GM12878 (cell line): ENCODE data around the gene EXOC3L1. TPM values are rescaled to one million over a fixed set of nuclear protein-coding genes. Genes with fewer than 3 reads are reported as not detected.

ENCODE experiments used
- ATAC-seq: fragments of 200-7000 bp; cut with Tn5 transposase; 3 replicates; pipeline ENCODE4 v1.9.1; 2020; ENCODE audit warnings: mild to moderate bottlenecking, moderate library complexity
- BruUV-seq: library from RNA; stranded (reverse); fragments of 400-500 nt; replicated peaks from 2 replicates; lab custom pipeline; 2021; lab: Mats Ljungman, UMichigan
- CTCF ChIA-PET: fragments of 300-600 bp; sonication (Branson Sonifier 250); formaldehyde crosslinking; extraction: SDS; loops from one replicate; lab custom pipeline; 2021; ENCODE audit warnings: inconsistent platforms; lab: Yijun Ruan, JAX
- POLR2A ChIA-PET: fragments of 350-600 bp; formaldehyde crosslinking; extraction: SDS; loops from one replicate; lab custom pipeline; 2021; ENCODE audit warnings: inconsistent platforms; lab: Charles Lee
- RAD21 ChIA-PET: fragments of 300-600 bp; sonication (Branson Sonifier 250); formaldehyde crosslinking; loops from one replicate; lab custom pipeline; 2023; ENCODE audit warnings: antibody characterized with exemption; ENCODE audit not compliant: unreplicated experiment; lab: Charles Lee
- SMC1A ChIA-PET: fragments of 300-600 bp; sonication (Branson Sonifier 250); formaldehyde crosslinking; loops from one replicate; lab custom pipeline; 2023; ENCODE audit not compliant: unreplicated experiment, uncharacterized antibody; lab: Charles Lee
- DNase-seq: peaks from one replicate; pipeline ENCODE4 v3.0.0-alpha.2; 2011; ENCODE audit warnings: low read depth, low spot score
- FAIRE-seq: peaks from 3 replicates; lab custom pipeline; 2011; peaks lifted over from hg19 to GRCh38; lab: Jason Lieb, UNC
- H2AFZ ChIP-seq: 2 replicates; pipeline ENCODE4 v1.6.0; 2011; ENCODE audit warnings: low read depth, low read length, control low read depth; ENCODE audit not compliant: control insufficient read depth
- H3K27ac ChIP-seq: 2 replicates; pipeline ENCODE4 v1.5.1; 2011; ENCODE audit warnings: control low read depth; ENCODE audit not compliant: control insufficient read depth, insufficient read depth
- H3K27me3 ChIP-seq, 2 experiments: replicated peaks in 1 of 2; 2 replicates each; pipeline versions ENCODE4 v1.6.0 to v1.6.1; 2011; ENCODE audit warnings: low read length in 1 of 2; ENCODE audit not compliant: control insufficient read depth in 2 of 2, insufficient read depth in 2 of 2
- H3K36me3 ChIP-seq, 2 experiments: 2 replicates each; pipeline ENCODE4 v1.5.1; 2011; ENCODE audit warnings: low read length in 1 of 2; ENCODE audit not compliant: control insufficient read depth in 2 of 2, insufficient read depth in 2 of 2
- H3K4me1 ChIP-seq: 2 replicates; pipeline ENCODE4 v1.6.1; 2011; ENCODE audit warnings: mild to moderate bottlenecking, low read length, moderate library complexity, mixed read lengths; ENCODE audit not compliant: control insufficient read depth, insufficient read depth
- H3K4me2 ChIP-seq: 2 replicates; pipeline ENCODE4 v1.6.0; 2011; ENCODE audit warnings: control low read depth; ENCODE audit not compliant: control insufficient read depth, insufficient read depth
- H3K4me3 ChIP-seq: fragments of 200-600 bp; sonication (generic); 2 replicates; pipeline ENCODE4 v1.5.1; 2016
- H3K79me2 ChIP-seq: 2 replicates; pipeline ENCODE4 v1.6.0; 2011; ENCODE audit warnings: low read length; ENCODE audit not compliant: control insufficient read depth, insufficient read depth
- H3K9ac ChIP-seq: 2 replicates; pipeline ENCODE4 v1.8.0; 2011; ENCODE audit warnings: low read length, control low read depth, mixed read lengths; ENCODE audit not compliant: control insufficient read depth, insufficient read depth
- H3K9me3 ChIP-seq: replicated peaks from 3 replicates; pipeline ENCODE4 v1.5.1; 2011; ENCODE audit warnings: mild to moderate bottlenecking, low read length; ENCODE audit not compliant: control insufficient read depth, insufficient read depth
- H4K20me1 ChIP-seq: 2 replicates; pipeline ENCODE4 v1.6.0; 2011; ENCODE audit not compliant: control insufficient read depth, insufficient read depth
- ASH2L ChIP-seq: fragments of 300-600, 200-600 bp; sonication (generic); IDR thresholded peaks from 2 replicates; pipeline ENCODE4 v1.6.1; 2017; ENCODE audit warnings: low read depth, mild to moderate bottlenecking, borderline replicate concordance
- GABPA ChIP-seq: IDR thresholded peaks from 2 replicates; pipeline ENCODE4 v1.6.1; 2014; ENCODE audit warnings: antibody characterized with exemption, low read depth, mild to moderate bottlenecking, inconsistent platforms
- NFYB ChIP-seq: IDR thresholded peaks from 2 replicates; pipeline ENCODE4 v1.6.1; 2011; ENCODE audit warnings: low read depth, mild to moderate bottlenecking, low read length, improper control_type of control experiment, moderate library complexity; ENCODE audit not compliant: insufficient read depth
- PML ChIP-seq: IDR thresholded peaks from 2 replicates; pipeline ENCODE4 v1.6.1; 2012; ENCODE audit warnings: low read length, inconsistent platforms
- POLR2A ChIP-seq: IDR thresholded peaks from 2 replicates; pipeline ENCODE4 v1.6.1; 2011; ENCODE audit warnings: low read depth, mild to moderate bottlenecking, low read length
- POLR2AphosphoS5 ChIP-seq: IDR thresholded peaks from 2 replicates; pipeline ENCODE4 v1.6.1; 2011; ENCODE audit warnings: mild to moderate bottlenecking, low read length, inconsistent platforms
- SMAD1 ChIP-seq: fragments of 450-650 bp; IDR thresholded peaks from 2 replicates; pipeline ENCODE4 v1.6.1; 2018; ENCODE audit warnings: mild to moderate bottlenecking, low read depth; ENCODE audit not compliant: partially characterized antibody
- SPI1 ChIP-seq: IDR thresholded peaks from 2 replicates; pipeline ENCODE4 v1.6.1; 2011; ENCODE audit warnings: low read depth, mild to moderate bottlenecking, low read length, moderate library complexity, borderline replicate concordance; ENCODE audit not compliant: insufficient read depth
- SUPT20H ChIP-seq: IDR thresholded peaks from 2 replicates; pipeline ENCODE4 v1.6.1; 2011; ENCODE audit warnings: low read depth, mild to moderate bottlenecking, low read length, moderate library complexity, borderline replicate concordance; ENCODE audit not compliant: control insufficient read depth
- TBL1XR1 ChIP-seq: IDR thresholded peaks from 2 replicates; pipeline ENCODE4 v1.6.1; 2012; ENCODE audit warnings: low read depth, low read length, improper control_type of control experiment
- ZBED1 ChIP-seq: IDR thresholded peaks from 2 replicates; pipeline ENCODE4 v1.6.1; 2016; ENCODE audit warnings: borderline replicate concordance
- WGBS: methylation state at CpG from one replicate; pipeline ENCODE4 v1.1.6; 2016; ENCODE audit warnings: low lambda C conversion rate; ENCODE audit not compliant: insufficient replicate concordance, insufficient coverage; ENCODE audit errors: missing lambda C conversion rate; 5-methylcytosine and 5-hydroxymethylcytosine counted together
- in situ Hi-C: fragments of 300-500 bp; cut with MboI; formaldehyde crosslinking; loops from 9 replicates; pipeline ENCODE4 v1.14.3; 2018; ENCODE audit warnings: mixed read lengths
- intact Hi-C: fragments of 100-400 bp; cut with micrococcal nuclease; formaldehyde crosslinking; loops from one replicate; pipeline ENCODE4 v1.14.2; 2022; ENCODE audit not compliant: unreplicated experiment
- polyA plus RNA-seq, 11 experiments: library from polyadenylated mRNA; depleted of rRNA in 4 of 11; unstranded in 6 of 11; stranded (reverse) in 5 of 11; fragments of >200 nt; fragmentation: Nextera tagmentation in 4 of 11; fragmentation: Illumina TruSeq in 1 of 11; extraction: Ambion mirVana in 4 of 11; extraction: Trizol in 1 of 11; gene quantifications; 1 replicate in 1 of 11; 2 replicates in 10 of 11; pipeline versions ENCODE4 v1.2.1 to v1.2.3, GENCODE V29; 2011 to 2016; ENCODE audit warnings: inconsistent platforms in 2 of 11, missing spikeins in 2 of 11, low read depth in 1 of 11
- total RNA-seq, 4 experiments: library from RNA; depleted of rRNA in 3 of 4; stranded (reverse); fragments of >200 nt in 3 of 4; fragmentation: Illumina TruSeq in 1 of 4; extraction: Trizol in 1 of 4; gene quantifications; 2 replicates each; pipeline versions ENCODE4 v1.2.1 to v1.2.3, GENCODE V29; 2013 to 2021
- TF ChIP-seq, protein P1 (sequence below): fragments of 450-650 bp; IDR thresholded peaks from 2 replicates; pipeline ENCODE4 v1.6.1; 2017; ENCODE audit warnings: mild to moderate bottlenecking
- TF ChIP-seq, protein P2 (sequence below): fragments of 450-650 bp; IDR thresholded peaks from 2 replicates; pipeline ENCODE4 v1.6.1; 2016; ENCODE audit warnings: mild to moderate bottlenecking
- TF ChIP-seq, protein P3 (sequence below): fragments of 450-650 bp; IDR thresholded peaks from 2 replicates; pipeline ENCODE4 v1.6.1; 2017; ENCODE audit warnings: antibody characterized with exemption, mild to moderate bottlenecking, moderate library complexity

Gene EXOC3L1
- total and polyA plus RNA-seq, 10 of the 15 experiments (the other 5 are each of a cell fraction or from before 2014, with no cell fraction given): 0.07 to 0.42 TPM; not detected in 8

DNA sequence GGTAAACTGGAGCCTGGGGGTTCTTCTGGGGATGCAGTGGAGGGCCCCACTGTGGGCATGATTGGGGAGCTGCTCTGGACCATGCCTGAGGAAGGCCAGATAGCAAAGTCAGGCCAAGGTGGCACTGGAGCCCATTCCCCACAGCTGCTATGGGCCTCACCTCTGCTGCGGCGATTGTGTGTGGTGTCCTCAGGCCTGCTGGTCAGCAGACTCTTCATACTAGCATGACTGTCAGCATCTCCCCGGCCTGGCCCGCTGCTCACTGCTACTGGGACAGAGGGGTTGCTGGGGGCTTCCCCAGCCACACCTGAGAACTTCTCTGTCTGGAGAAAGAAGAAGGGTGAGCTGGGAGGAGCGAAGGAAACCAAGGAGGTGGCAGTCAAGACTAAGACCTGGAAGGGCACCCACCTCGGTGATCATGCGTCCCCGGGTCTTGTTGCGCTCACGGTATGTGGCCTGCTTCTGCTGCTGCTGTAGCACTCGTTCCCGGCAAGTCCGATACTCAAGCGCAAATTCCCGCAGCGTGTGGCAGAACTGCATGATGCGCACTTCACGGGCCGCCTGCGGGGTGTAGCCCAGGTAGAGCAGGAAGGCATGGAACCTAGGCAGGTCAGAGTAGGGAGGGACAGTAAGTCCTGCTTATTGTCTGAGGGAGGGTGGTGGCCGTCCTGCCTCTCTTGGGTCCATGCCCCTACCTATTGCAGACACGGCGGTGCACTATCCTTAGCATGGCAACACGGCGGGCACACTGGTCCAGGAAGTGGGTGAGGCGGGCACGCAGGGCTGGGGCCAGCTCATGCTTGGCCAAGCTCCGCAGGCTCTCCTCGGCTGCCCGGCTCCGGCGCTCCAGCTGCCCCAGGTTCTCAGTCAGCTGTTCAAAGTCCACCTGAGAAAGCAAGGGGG lies 40.2 kb upstream of the EXOC3L1 start:
- in situ Hi-C loops (no loop called here), intact Hi-C loops (no loop called here)
- H3K36me3 ChIP-seq: peaks cover 16 to 31% of the 10 kb centered on the region in 2 experiments; a peak in 3 of 4 replicates
- no peaks in the 10 kb centered on the region for H3K9me3 ChIP-seq
- 98% methylated on average over 32 of the region's 32 CpGs for WGBS
- ChIA-PET RAD21 (no interaction called here), POLR2A (interaction anchor here (7.7 kb wide), 1 partner anchor 15 kb away, joined by 100 read pairs; the partner anchor contains the start of genes FHOD1 and SLC9A5), SMC1A (no interaction called here), CTCF (interaction anchor here (1.2 to 2.0 kb wide), 2 partner anchors 17 to 75 kb away, joined by 3 to 7 read pairs; partner anchors contain the start of gene FHOD1)
- no peak overlapping the region for H2AFZ ChIP-seq
- H3K27ac ChIP-seq: no peak overlapping the region
- H3K4me1 ChIP-seq: peaks cover 12% of the 10 kb centered on the region
- peaks cover 18% of the 10 kb centered on the region for H3K79me2 ChIP-seq
- FAIRE-seq (no peak), DNase-seq (no peak), ATAC-seq (no peak)
- H3K27me3 ChIP-seq: no peaks in the 10 kb centered on the region
- no peak overlapping the region for H3K9ac ChIP-seq
- BruUV-seq: no TSS peak
- no peaks in the 10 kb centered on the region for H4K20me1 ChIP-seq
- H3K4me2 ChIP-seq: no peak overlapping the region
- no peak overlapping the region for H3K4me3 ChIP-seq
- TF ChIP-seq, protein P1, sequence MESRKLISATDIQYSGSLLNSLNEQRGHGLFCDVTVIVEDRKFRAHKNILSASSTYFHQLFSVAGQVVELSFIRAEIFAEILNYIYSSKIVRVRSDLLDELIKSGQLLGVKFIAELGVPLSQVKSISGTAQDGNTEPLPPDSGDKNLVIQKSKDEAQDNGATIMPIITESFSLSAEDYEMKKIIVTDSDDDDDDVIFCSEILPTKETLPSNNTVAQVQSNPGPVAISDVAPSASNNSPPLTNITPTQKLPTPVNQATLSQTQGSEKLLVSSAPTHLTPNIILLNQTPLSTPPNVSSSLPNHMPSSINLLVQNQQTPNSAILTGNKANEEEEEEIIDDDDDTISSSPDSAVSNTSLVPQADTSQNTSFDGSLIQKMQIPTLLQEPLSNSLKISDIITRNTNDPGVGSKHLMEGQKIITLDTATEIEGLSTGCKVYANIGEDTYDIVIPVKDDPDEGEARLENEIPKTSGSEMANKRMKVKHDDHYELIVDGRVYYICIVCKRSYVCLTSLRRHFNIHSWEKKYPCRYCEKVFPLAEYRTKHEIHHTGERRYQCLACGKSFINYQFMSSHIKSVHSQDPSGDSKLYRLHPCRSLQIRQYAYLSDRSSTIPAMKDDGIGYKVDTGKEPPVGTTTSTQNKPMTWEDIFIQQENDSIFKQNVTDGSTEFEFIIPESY: no peak
- TF ChIP-seq ASH2L (no peak), POLR2A (peak; percentile 69), PML (0 out of 2 replicates have a peak, but pooled peaks have one; percentile 9), SMAD1 (no peak), ZBED1 (no peak), SUPT20H (no peak), POLR2AphosphoS5 (0 out of 2 replicates have a peak, but pooled peaks have one; percentile 21), SPI1 (no peak), NFYB (no peak), GABPA (no peak), TBL1XR1 (no peak)
- TF ChIP-seq, protein P2, sequence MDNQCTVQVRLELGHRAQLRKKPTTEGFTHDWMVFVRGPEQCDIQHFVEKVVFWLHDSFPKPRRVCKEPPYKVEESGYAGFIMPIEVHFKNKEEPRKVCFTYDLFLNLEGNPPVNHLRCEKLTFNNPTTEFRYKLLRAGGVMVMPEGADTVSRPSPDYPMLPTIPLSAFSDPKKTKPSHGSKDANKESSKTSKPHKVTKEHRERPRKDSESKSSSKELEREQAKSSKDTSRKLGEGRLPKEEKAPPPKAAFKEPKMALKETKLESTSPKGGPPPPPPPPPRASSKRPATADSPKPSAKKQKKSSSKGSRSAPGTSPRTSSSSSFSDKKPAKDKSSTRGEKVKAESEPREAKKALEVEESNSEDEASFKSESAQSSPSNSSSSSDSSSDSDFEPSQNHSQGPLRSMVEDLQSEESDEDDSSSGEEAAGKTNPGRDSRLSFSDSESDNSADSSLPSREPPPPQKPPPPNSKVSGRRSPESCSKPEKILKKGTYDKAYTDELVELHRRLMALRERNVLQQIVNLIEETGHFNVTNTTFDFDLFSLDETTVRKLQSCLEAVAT: no peak
- TF ChIP-seq, protein P3, sequence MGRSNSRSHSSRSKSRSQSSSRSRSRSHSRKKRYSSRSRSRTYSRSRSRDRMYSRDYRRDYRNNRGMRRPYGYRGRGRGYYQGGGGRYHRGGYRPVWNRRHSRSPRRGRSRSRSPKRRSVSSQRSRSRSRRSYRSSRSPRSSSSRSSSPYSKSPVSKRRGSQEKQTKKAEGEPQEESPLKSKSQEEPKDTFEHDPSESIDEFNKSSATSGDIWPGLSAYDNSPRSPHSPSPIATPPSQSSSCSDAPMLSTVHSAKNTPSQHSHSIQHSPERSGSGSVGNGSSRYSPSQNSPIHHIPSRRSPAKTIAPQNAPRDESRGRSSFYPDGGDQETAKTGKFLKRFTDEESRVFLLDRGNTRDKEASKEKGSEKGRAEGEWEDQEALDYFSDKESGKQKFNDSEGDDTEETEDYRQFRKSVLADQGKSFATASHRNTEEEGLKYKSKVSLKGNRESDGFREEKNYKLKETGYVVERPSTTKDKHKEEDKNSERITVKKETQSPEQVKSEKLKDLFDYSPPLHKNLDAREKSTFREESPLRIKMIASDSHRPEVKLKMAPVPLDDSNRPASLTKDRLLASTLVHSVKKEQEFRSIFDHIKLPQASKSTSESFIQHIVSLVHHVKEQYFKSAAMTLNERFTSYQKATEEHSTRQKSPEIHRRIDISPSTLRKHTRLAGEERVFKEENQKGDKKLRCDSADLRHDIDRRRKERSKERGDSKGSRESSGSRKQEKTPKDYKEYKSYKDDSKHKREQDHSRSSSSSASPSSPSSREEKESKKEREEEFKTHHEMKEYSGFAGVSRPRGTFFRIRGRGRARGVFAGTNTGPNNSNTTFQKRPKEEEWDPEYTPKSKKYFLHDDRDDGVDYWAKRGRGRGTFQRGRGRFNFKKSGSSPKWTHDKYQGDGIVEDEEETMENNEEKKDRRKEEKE: no peak
